OCI-LY3 (cell line): Measurements from ENCODE around the gene WIPF3.

Experiments
- CTCF ChIP-seq: fragments of 200-600, 300-600 bp; sonication (generic); IDR thresholded peaks from 2 replicates; pipeline ENCODE4 v1.5.1; 2014; ENCODE audit warnings: antibody characterized with exemption, low read length, low read depth
- EZH2phosphoT487 ChIP-seq: fragments of 200-600 bp; shearing (Covaris generic); IDR thresholded peaks from 2 replicates; pipeline ENCODE4 v1.6.1; 2018; ENCODE audit warnings: antibody characterized with exemption, mixed run types, low read depth

GRCh38 chr7:29797112-29797944, 9.0 kb upstream of the WIPF3 start:
- TF ChIP-seq CTCF: no peak
- no peak for TF ChIP-seq EZH2phosphoT487
